SKM-1 treated with dmso at 0.1 percent for 144 hours (cell line): Measurements from ENCODE around the gene TMEM170B.

Experiments used
- DNase-seq: peaks from one replicate; lab custom pipeline; 2025; ENCODE audit not compliant: unreplicated experiment; lab: John Stamatoyannopoulos, UW

Gene TMEM170B

DNA sequence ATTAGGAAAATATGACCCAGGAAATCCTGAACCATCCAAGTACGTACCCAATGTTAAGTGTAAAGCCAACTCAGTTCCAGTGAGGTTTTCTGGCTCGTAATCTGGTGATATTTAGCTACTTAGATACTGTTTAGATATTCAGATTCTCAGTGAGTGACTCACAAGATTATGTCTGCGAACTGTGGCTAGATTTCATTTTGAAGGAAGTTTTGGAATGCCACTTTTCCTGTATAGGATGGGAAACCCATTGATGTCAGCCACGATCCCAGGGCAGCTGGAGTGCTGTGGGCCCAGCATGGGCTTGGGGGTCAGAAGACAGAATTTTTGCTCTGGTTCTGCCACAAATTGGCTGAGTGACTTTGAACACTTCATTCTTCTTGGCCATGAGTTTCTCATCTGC lies 76.3 kb downstream of the TMEM170B start:
- DNase-seq = no peak

DNA sequence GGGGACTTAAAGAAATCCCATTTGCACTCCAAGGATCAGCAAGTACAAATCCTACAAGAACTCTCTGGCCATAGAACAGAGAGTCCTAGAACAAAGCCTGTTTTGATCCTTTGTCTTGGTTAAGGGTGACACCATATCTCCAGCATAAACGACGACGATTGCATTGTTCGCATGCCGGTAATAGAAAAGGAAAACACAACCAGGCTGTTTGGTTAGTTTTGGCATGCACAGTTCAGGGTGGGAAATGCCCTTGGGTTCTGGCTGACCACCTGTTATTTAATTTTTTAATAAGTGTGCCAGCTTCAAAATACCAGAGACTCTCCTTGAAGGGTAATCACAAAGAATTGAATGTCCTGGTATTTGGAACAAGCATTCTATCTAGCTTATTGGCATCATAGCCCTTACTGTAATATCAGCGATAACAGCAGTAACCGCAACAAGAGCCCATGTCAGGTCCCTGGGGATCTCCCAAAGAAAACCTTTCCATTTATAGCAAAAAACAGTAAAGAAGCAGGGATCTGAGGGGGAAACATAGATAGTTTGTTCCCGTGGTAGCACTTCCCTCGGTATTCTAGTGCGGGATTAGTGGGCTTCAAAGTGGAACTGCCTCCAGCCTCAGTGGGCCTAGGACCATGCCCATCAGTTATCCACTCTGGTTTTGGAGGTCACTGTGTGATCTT lies 77.1 kb downstream of the TMEM170B start:
- DNase-seq = no peak

DNA sequence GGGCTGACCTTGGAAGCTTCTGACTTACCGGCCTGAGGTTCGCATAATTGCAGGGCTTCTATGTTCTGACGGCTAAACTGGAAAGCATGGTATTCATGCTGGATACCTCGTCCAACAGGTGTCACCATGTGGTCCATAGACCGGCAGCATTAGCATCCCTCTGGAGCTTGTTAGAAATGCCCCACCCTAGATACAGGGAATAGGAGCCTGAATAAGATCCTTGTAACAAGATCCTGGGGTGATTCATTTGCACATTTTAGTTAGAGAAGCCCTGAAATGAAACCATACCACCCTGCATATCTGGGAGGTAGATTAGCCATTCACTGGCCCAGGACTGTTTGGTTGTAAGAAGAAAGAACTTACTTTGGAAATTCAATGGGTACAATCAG lies 77.7 kb downstream of the TMEM170B start:
- no peak for DNase-seq

DNA sequence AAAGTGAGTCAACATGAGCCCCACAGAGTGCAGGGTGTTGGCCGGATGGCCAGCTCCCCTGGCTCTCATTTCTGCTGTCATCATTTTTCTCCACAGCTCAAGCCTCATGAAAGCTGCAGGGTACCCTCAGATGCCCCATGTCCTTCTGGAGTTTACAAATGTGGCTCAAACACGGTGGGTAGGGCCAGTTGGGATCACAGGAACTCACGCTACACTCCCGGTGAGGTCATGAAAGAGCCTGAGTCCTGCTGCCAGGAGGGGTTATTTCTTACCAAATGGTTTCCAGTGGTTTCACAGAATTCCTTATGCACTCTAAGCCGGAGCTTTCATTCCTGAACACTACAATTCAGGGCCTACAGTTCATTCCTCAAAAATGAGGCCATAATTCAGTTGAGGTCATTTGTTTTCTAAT lies 78.7 kb downstream of the TMEM170B start:
- no peak for DNase-seq

DNA sequence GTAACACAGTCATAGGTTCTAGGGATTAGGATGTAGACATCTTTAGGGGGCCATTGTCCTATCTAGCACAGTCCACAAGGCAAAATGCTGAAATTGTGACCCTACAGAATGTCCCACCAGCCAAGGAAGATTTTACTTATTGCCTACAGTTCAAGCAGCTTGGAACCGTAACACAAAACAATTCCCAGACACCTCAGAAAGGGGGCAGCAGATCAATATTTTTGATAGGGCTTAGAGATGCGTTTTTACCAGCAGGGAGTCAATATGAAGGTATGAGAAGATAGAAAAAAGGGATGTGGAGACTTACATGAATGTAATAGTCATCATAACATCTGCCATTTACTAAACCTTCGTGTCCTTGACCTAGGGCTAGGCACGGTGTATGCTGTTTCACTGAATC lies 81.0 kb downstream of the TMEM170B start:
- peak; percentile 7 for DNase-seq

DNA sequence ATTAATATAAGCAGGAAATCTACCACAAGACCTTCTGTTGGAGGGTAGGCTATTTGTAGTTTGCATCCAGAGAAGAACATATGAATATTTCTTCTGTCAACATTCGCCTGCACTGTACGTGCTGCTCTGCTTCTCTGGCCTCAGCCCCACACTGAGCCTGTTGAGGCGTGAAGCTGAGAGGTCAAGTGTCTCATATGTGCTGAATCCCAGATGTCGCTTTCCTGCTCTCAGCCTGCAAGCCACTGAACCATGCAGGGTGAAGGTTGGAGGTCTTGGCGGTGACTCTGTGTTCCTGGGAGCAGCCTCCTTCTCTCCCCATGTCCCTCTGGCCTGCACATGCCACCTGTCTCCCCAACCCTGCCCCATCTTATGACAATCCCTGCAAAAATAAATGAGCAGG lies 83.6 kb downstream of the TMEM170B start:
- DNase-seq = no peak

DNA sequence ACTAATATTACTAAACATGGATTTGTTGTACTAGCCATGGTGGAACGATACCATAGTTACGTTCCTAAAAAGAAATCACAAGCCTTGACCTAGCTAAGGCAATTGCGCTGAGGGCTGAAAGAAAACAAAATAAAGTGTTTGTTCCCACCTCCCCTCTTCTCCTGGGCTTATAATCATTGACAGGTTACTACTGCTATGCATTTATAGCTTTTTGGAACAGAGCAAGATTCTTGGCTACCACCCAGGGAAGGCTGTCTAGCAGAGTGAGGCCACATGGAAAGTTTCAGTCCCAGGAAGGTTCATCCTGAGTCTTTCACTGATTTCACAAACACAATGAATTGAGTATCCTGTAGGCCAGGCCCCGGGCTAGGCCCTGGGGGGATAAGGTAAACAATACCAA lies 84.6 kb downstream of the TMEM170B start:
- no peak for DNase-seq

DNA sequence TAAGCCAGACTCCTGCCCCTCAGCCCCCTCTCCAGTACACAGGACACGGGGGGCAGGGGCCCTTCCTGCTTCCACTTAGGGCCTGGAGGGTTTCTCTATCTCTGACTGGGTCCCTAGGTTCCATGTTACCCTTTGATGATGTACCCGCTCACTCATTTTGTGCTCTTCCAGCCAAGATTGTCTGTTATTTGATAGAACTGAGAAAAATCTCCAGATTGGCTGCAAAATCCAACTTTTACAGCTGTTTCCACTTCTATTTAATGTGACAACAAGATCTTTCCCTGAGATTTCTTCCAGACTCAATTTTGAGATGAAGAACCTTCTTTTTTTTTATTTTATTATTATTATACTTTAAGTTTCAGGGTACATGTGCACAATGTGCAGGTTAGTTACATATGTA lies 85.7 kb downstream of the TMEM170B start:
- no peak for DNase-seq

DNA sequence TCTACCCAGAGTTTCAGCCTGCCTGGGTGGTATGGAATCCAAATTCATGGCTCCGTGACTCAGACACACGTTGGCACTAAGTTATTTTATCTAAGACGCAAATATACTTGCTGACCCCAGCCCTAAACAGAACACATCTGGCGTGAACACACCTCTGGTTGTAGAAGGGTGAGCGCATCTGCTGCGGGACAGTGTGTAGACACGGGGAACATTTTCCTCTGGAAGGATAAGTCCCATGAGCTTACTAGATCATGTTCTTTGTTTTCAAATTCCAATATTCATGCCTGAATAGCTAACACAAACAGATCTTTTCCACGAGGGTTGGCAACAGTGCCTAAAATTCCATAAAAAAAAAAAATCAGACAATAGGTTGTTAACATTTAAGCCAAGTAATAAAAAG lies 87.8 kb downstream of the TMEM170B start:
- DNase-seq = no peak

DNA sequence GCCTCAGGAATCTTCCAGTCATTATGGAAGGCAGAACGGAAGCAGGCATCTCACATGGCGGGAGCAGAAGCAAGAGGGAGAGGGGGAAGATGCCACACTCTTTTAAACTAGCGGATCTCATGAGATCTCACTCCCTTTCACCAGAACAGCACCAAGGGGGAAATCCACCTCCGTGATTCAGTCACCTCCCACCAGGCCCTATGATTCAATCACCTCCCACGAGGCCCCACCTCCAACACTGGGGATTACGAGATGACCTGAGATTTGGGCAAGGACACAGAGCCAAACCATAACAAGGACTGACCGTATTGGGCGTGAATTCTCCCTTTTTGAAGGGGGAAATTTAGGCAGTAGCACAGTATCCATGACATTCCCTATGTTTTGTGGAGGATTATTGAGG lies 88.8 kb downstream of the TMEM170B start:
- no peak for DNase-seq

DNA sequence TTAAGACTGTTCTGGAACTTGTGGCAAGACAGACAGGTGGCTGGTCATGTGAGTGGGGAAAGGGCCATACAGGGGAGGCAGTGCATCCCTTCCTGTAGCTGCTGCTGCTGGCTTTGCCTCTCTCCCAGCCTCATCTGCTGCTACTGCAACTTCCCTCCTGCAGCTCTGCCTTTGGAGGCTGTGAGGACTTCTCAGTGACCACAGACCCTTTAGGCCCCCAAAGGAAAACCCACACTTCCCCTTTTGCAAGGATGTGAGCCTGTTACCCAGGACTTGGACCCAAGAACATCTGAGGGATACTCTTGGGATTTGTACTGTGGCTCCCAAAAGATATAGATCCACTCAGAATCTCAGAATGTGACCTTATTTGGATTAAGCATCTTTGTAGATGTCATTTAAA lies 91.0 kb downstream of the TMEM170B start:
- DNase-seq = peak; percentile 17

DNA sequence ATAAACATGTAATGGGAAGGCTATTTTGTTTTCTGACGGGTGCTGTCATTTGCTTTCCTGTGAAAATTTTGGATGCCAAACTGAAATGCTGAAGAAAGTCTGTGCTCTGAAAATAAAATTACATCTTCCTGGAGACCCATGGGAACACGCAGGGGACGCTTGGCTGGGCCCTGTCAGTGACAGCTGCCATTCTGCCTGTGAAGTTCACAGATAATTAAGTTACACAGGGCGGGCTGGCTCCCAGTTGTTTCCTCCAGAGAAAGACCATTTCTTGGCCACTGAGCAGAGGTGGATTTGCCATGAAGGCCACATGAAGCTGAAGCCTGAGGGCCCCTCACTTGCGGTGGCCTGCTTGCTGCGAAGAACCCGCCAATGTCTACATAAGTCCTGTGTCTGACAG lies 93.5 kb downstream of the TMEM170B start:
- no peak for DNase-seq

DNA sequence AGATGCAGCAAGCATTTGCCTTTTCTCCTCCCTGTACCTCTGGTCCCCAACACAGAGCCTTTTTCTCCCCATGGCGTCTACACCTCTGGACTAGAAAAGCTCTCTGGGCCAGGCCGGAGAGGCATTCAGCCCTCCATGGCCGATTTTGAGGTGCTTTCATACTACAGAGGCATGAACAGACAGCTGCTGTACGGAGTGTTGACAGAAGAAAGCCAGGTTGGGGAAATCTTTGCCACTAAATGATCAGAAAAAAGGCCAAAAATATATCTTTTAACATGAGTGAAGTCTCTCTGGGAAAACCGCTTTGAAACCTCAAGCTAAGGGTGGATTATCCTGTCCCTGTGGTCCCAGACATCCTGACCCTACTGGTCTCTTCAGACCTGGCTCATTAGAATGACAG lies 94.0 kb downstream of the TMEM170B start:
- no peak for DNase-seq

DNA sequence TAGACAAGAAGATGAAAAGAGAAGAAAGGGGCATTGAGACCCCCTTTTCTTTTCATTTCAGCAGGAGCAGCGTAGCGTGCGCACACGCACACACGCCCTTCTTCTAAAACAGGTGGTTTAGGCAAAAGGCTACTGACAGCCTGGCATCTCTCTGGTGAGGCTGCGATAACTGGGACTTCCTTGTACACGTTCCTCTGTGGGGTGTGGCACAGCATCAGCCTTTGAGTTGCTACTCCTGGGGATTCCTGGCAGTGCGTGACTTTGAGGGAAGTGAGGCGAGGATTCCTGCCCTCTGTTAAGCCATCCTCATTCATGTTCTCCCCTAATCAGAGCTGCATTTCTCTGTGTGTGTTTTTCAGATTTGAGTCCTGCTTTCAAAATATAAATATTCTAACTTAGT lies 94.7 kb downstream of the TMEM170B start:
- DNase-seq = no peak

DNA sequence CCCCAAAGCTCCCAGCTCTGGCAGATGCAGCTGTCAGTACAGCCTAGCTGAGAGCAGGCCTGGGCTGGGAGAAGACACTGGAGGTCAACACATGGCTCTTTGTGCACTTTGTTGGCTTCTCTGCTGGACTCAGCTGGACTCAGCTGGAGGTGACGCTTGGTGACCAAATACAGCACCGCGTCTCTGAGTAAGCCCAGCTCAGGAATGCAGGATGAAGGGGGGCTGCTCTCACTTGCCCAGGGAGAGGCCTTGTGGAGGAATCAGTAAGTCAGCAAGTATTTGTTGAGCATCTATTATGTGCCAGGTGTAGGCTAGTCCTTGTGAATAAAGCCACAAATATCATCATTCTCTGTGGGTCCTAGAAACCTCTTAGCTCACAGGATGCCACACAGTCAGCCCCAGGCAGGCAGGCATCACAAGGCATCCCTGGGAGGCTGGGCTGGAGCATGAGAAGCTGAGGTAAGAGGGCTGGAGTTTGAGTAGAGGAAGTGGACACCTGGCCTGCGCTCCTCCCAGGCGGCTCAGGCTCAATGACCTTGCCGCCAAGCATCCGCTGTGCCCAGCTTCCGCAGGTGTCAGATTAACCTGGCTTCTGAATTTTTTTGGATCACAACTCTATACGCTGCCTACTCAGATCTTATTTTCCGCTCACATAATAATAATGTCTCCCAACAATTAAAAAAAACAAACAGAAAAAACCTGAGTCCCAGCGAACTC lies 95.4 kb downstream of the TMEM170B start:
- DNase-seq = no peak
